Endothelial cell of umbilical vein (primary cell): ENCODE data around the gene FEN1. TPM values are rescaled to one million over a fixed set of nuclear protein-coding genes. Genes with fewer than 3 reads are reported as not detected.

Experiments used
- Bru-seq: library from RNA; stranded (reverse); fragments of 400-500 nt; gene quantifications from one replicate; lab custom pipeline; 2021; lab: Mats Ljungman, UMichigan
- BruChase-seq, 2 experiments: library from RNA; stranded (reverse); fragments of 400-500 nt; gene quantifications; one replicate each; lab custom pipeline; 2021; lab: Mats Ljungman, UMichigan
- BruUV-seq: library from RNA; stranded (reverse); fragments of 400-500 nt; replicated peaks from 2 replicates; lab custom pipeline; 2021; lab: Mats Ljungman, UMichigan
- CTCF ChIA-PET: fragments of 300-600, 350-600 bp; sonication (Branson Sonifier 250); formaldehyde crosslinking; loops from one replicate; lab custom pipeline; 2021; ENCODE audit warnings: antibody characterized with exemption, inconsistent platforms; lab: Charles Lee
- POLR2A ChIA-PET: fragments of 300-600, 350-600 bp; sonication (Branson Sonifier 250); formaldehyde crosslinking; loops from one replicate; lab custom pipeline; 2021; ENCODE audit warnings: antibody characterized with exemption, inconsistent platforms; lab: Charles Lee
- DNase-seq: peaks from one replicate; pipeline ENCODE4 v3.0.0-alpha.2; 2011; ENCODE audit warnings: low read depth, low spot score
- FAIRE-seq: peaks from 2 replicates; lab custom pipeline; 2011; peaks lifted over from hg19 to GRCh38; lab: Jason Lieb, UNC
- H2AFZ ChIP-seq: 2 replicates; pipeline ENCODE4 v1.6.0; 2012; ENCODE audit warnings: low read depth, low read length, control low read depth, inconsistent platforms
- H3K27ac ChIP-seq: 2 replicates; pipeline ENCODE4 v1.5.1; 2011; ENCODE audit warnings: low read depth, mild to moderate bottlenecking, control low read depth, low read length, moderate library complexity; ENCODE audit not compliant: insufficient read depth
- H3K27me3 ChIP-seq, 2 experiments: 2 replicates each; pipeline versions ENCODE4 v1.6.0 to v1.6.1; 2011; ENCODE audit warnings: low read length in 2 of 2, mixed read lengths in 1 of 2; ENCODE audit not compliant: control insufficient read depth in 2 of 2, insufficient read depth in 2 of 2
- H3K36me3 ChIP-seq, 2 experiments: 2 replicates in 1 of 2; 3 replicates in 1 of 2; pipeline ENCODE4 v1.5.1; 2011; ENCODE audit warnings: low read length in 2 of 2, mild to moderate bottlenecking in 1 of 2, moderate library complexity in 1 of 2; ENCODE audit not compliant: control insufficient read depth in 2 of 2, insufficient read depth in 2 of 2; ENCODE audit errors: extremely low read depth in 1 of 2
- H3K4me1 ChIP-seq: 3 replicates; pipeline ENCODE4 v1.5.1; 2011; ENCODE audit warnings: mild to moderate bottlenecking, low read length; ENCODE audit not compliant: control insufficient read depth, insufficient read depth; ENCODE audit errors: extremely low read depth
- H3K4me2 ChIP-seq: 2 replicates; pipeline ENCODE4 v1.6.1; 2011; ENCODE audit warnings: low read length, control low read depth, mixed read lengths; ENCODE audit not compliant: insufficient read depth
- H3K4me3 ChIP-seq, 3 experiments: fragments of 200-600 bp in 1 of 3; sonication (generic), shearing (Covaris generic) in 1 of 3; replicated peaks in 1 of 3; 2 replicates each; pipeline ENCODE4 v1.5.1; 2011 to 2016; ENCODE audit warnings: control low read depth in 3 of 3, low read length in 3 of 3, mild to moderate bottlenecking in 2 of 3, inconsistent platforms in 1 of 3, low read depth in 1 of 3, moderate library complexity in 1 of 3; ENCODE audit not compliant: insufficient read depth in 1 of 3
- H3K79me2 ChIP-seq: 2 replicates; pipeline ENCODE4 v1.6.0; 2012; ENCODE audit warnings: low read length, inconsistent platforms; ENCODE audit not compliant: control insufficient read depth, insufficient read depth
- H3K9ac ChIP-seq: replicated peaks from 2 replicates; pipeline ENCODE3; 2011; ENCODE audit warnings: low read length, control low read depth; ENCODE audit not compliant: insufficient read depth; ENCODE audit errors: extremely low read depth
- H3K9me1 ChIP-seq: replicated peaks from 3 replicates; pipeline ENCODE4 v1.6.0; 2011; ENCODE audit warnings: mild to moderate bottlenecking, low read length; ENCODE audit not compliant: control insufficient read depth, insufficient read depth; ENCODE audit errors: extremely low read depth
- H3K9me3 ChIP-seq: replicated peaks from 2 replicates; pipeline ENCODE4 v1.5.1; 2012; ENCODE audit warnings: low read length, inconsistent platforms; ENCODE audit not compliant: control insufficient read depth, insufficient read depth
- H4K20me1 ChIP-seq: replicated peaks from 2 replicates; pipeline ENCODE3; 2011; ENCODE audit warnings: mild to moderate bottlenecking, low read length; ENCODE audit not compliant: control insufficient read depth, insufficient read depth; ENCODE audit errors: extremely low read depth
- CTCF ChIP-seq, 2 donors: IDR thresholded peaks; 1 replicate in 1 of 2; 2 replicates in 1 of 2; pipeline ENCODE4 v1.5.1; 2011; ENCODE audit warnings: low read length in 2 of 2, mild to moderate bottlenecking in 2 of 2, moderate library complexity in 2 of 2, control low read depth in 1 of 2, inconsistent platforms in 1 of 2, low read depth in 1 of 2; ENCODE audit not compliant: insufficient read depth in 1 of 2; ENCODE audit errors: extremely low read depth in 1 of 2
- EZH2 ChIP-seq: IDR thresholded peaks from 2 replicates; pipeline ENCODE4 v1.6.1; 2012; ENCODE audit warnings: borderline replicate concordance, low read depth, mild to moderate bottlenecking, moderate library complexity, low read length, inconsistent platforms; ENCODE audit not compliant: severe bottlenecking
- FOS ChIP-seq: IDR thresholded peaks from 2 replicates; pipeline ENCODE4 v1.6.1; 2011; ENCODE audit warnings: mild to moderate bottlenecking, low read length, moderate library complexity, borderline replicate concordance; ENCODE audit not compliant: insufficient read depth
- GATA2 ChIP-seq: IDR thresholded peaks from 2 replicates; pipeline ENCODE4 v1.7.0; 2011; ENCODE audit warnings: low read depth, mild to moderate bottlenecking, moderate library complexity, mixed read lengths, low read length; ENCODE audit not compliant: insufficient read length, insufficient read depth
- JUN ChIP-seq: IDR thresholded peaks from 2 replicates; pipeline ENCODE4 v1.6.1; 2011; ENCODE audit warnings: borderline replicate concordance, low read depth; ENCODE audit not compliant: insufficient read length, insufficient read depth
- MAX ChIP-seq: IDR thresholded peaks from 2 replicates; pipeline ENCODE4 v1.6.1; 2011; ENCODE audit not compliant: insufficient read depth, insufficient read length
- MYC ChIP-seq: IDR thresholded peaks from one replicate; pipeline ENCODE4 v1.6.1; 2011; ENCODE audit warnings: mild to moderate bottlenecking, low read depth, low read length
- POLR2A ChIP-seq: IDR thresholded peaks from 2 replicates; pipeline ENCODE4 v1.6.1; 2012; ENCODE audit warnings: low read depth, mild to moderate bottlenecking, control low read depth, low read length
- POLR2AphosphoS5 ChIP-seq: IDR thresholded peaks from 2 replicates; pipeline ENCODE4 v1.6.1; 2012; ENCODE audit warnings: low read depth, mild to moderate bottlenecking, control low read depth, low read length, moderate library complexity; ENCODE audit not compliant: insufficient read depth
- dilution Hi-C: fragments of 300-500 bp; cut with MboI; formaldehyde crosslinking; loops from one replicate; pipeline ENCODE4 v1.15.0; 2019; ENCODE audit warnings: low sequenced_read_pairs; ENCODE audit not compliant: extremely low pct_ligation_motif_present
- intact Hi-C: fragments of 100-400 bp; cut with micrococcal nuclease; formaldehyde crosslinking; loops from one replicate; pipeline ENCODE4 v1.10.0; 2022
- long read RNA-seq: library from polyadenylated mRNA; stranded (forward); transcript quantifications from one replicate; pipeline ENCODE4 v2.0.0, GENCODE V29; 2021
- polyA minus RNA-seq, 3 experiments: library from RNA; depleted of rRNA, polyadenylated mRNA; stranded (reverse); fragments of >200 nt; gene quantifications; 1 replicate in 1 of 3; 2 replicates in 2 of 3; pipeline ENCODE4 v1.2.3, GENCODE V29; 2011
- polyA plus RNA-seq, 4 experiments: library from polyadenylated mRNA; depleted of rRNA in 3 of 4; stranded (reverse) in 3 of 4; unstranded in 1 of 4; fragments of >200 nt; gene quantifications; 2 replicates each; pipeline versions ENCODE4 v1.2.1 to v1.2.3, GENCODE V29; 2011 to 2012; ENCODE audit warnings: missing spikeins in 1 of 4
- total RNA-seq: library from RNA; stranded (reverse); gene quantifications from 2 replicates; pipeline ENCODE4 v1.2.3, GENCODE V29; 2021

The FEN1 gene
- total RNA-seq (57.9 and 60.5 TPM in 2 replicates), polyA plus RNA-seq (22.9 and 29.3 TPM in 2 replicates), polyA minus RNA-seq (43.4 and 48.2 TPM in 2 replicates), Bru-seq, nascent RNA (percentile 94 among the genes with signal in this experiment), BruChase-seq, experiment 1, labeled RNA remaining after a 6-hour chase (percentile 99 among the genes with signal in this experiment), BruChase-seq, experiment 2, labeled RNA remaining after a 2-hour chase (percentile 99 among the genes with signal in this experiment)
- 38.3 and 46.5 TPM in 2 replicates for polyA plus RNA-seq (2011; cell fraction: cytosol; rRNA removed)
- 18.7 and 24.5 TPM in 2 replicates for polyA plus RNA-seq (2011; cell fraction: nucleus; rRNA removed)
- polyA plus RNA-seq (2012): 28.8 and 51.8 TPM in 2 replicates
- 96.6 TPM for polyA minus RNA-seq (2011; cell fraction: cytosol; rRNA and poly(A)+ RNA removed)
- 16.6 TPM in 2 replicates for polyA minus RNA-seq (2011; cell fraction: nucleus; rRNA and poly(A)+ RNA removed)
- long read RNA-seq, transcript FEN1-201 (2 exons, 2,296 nt): major isoform, 233 of 241 reads
- long read RNA-seq, partial matches to known transcripts: 0 of 241 reads
- long read RNA-seq, other reads (novel, unspliced or antisense): 7 of 241 reads

- ChIA-PET CTCF (interaction anchor here (1.6 to 2.6 kb wide), 7 partner anchors 12 to 316 kb away, joined by 3 to 16 read pairs (median 9); no protein-coding TSS in a partner anchor), POLR2A (interaction anchor here (0.6 to 1.9 kb wide), 4 partner anchors 23 to 315 kb away, joined by 3 to 13 read pairs (median 4); partner anchors contain the start of gene FTH1)
- Histone ChIP-seq H3K27me3 (no peaks in the 10 kb centered on the region), H3K9ac (peak within 1 kb of the TSS; percentile 100), H3K27ac (peak within 1 kb of the TSS; percentile 99), H3K4me3 (peak within 1 kb of the TSS; percentile 70 to 91 (median 83)), H3K79me2 (peaks cover 51% of the 10 kb centered on the region), H3K9me1 (no peaks in the 10 kb centered on the region), H3K36me3 (peaks cover 4 to 27% of the 10 kb centered on the region in 2 experiments), H3K9me3 (no peaks in the 10 kb centered on the region), H2AFZ (peak within 1 kb of the TSS; percentile 76), H3K4me1 (peaks cover 18% of the 10 kb centered on the region), H4K20me1 (no peaks in the 10 kb centered on the region), H3K4me2 (peak within 1 kb of the TSS; percentile 92)
- FAIRE-seq (no peak), DNase-seq (peak; percentile 98)
- intact Hi-C loops (loop anchor here (1.0 to 5.0 kb wide), 5 partner anchors 24 to 330 kb away; partner anchors contain the start of genes FADS3 and INCENP), dilution Hi-C loops (no loop called here)
- TF ChIP-seq CTCF (IDR thresholded peaks at IDR 0.05; ENCODE audit: extremely low read depth in 1 of 2, insufficient read depth in 1 of 2, low read depth in 1 of 2, low read length in 2 of 2) (peak in 1 of 2 donors; percentile 3), POLR2A (peak; percentile 90), POLR2AphosphoS5 (peak; percentile 88), GATA2 (no peak), FOS (no peak), MYC (peak; percentile 15), MAX (peak; percentile 86), JUN (no peak), EZH2 (no peak)
- BruUV-seq: no TSS peak
These were observed at the start of gene FEN1, which contains the start of gene TMEM258 for GRCh38 chr11:61792310-61793082. FEN1 (plus strand) TSS chr11:61792911; CDS start chr11:61795362, 2,451 bp downstream. TMEM258 (minus strand) TSS chr11:61792599; CDS start chr11:61792558, 41 bp downstream.
